GM12878 (cell line): ENCODE results near the gene C1S. TPM values are rescaled to one million over a fixed set of nuclear protein-coding genes. Genes with fewer than 3 reads are reported as not detected.
"Not testable (repeated sequence)": the region's sequence is repeated elsewhere in the genome, so short reads cannot be mapped to it uniquely, and the experiment has no call there.

Experiments
- ATAC-seq: fragments of 200-7000 bp; cut with Tn5 transposase; 3 replicates; pipeline ENCODE4 v1.9.1; 2020; ENCODE audit warnings: mild to moderate bottlenecking, moderate library complexity
- BruUV-seq: library from RNA; stranded (reverse); fragments of 400-500 nt; replicated peaks from 2 replicates; lab custom pipeline; 2021; lab: Mats Ljungman, UMichigan
- CTCF ChIA-PET: fragments of 300-600 bp; sonication (Branson Sonifier 250); formaldehyde crosslinking; extraction: SDS; loops from one replicate; lab custom pipeline; 2021; ENCODE audit warnings: inconsistent platforms; lab: Yijun Ruan, JAX
- POLR2A ChIA-PET: fragments of 350-600 bp; formaldehyde crosslinking; extraction: SDS; loops from one replicate; lab custom pipeline; 2021; ENCODE audit warnings: inconsistent platforms; lab: Charles Lee
- RAD21 ChIA-PET: fragments of 300-600 bp; sonication (Branson Sonifier 250); formaldehyde crosslinking; loops from one replicate; lab custom pipeline; 2023; ENCODE audit warnings: antibody characterized with exemption; ENCODE audit not compliant: unreplicated experiment; lab: Charles Lee
- SMC1A ChIA-PET: fragments of 300-600 bp; sonication (Branson Sonifier 250); formaldehyde crosslinking; loops from one replicate; lab custom pipeline; 2023; ENCODE audit not compliant: unreplicated experiment, uncharacterized antibody; lab: Charles Lee
- DNase-seq: peaks from one replicate; pipeline ENCODE4 v3.0.0-alpha.2; 2011; ENCODE audit warnings: low read depth, low spot score
- FAIRE-seq: peaks from 3 replicates; lab custom pipeline; 2011; peaks lifted over from hg19 to GRCh38; lab: Jason Lieb, UNC
- H2AFZ ChIP-seq: 2 replicates; pipeline ENCODE4 v1.6.0; 2011; ENCODE audit warnings: low read depth, low read length, control low read depth; ENCODE audit not compliant: control insufficient read depth
- H3K27ac ChIP-seq: 2 replicates; pipeline ENCODE4 v1.5.1; 2011; ENCODE audit warnings: control low read depth; ENCODE audit not compliant: control insufficient read depth, insufficient read depth
- H3K27me3 ChIP-seq, 2 experiments: replicated peaks in 1 of 2; 2 replicates each; pipeline versions ENCODE4 v1.6.0 to v1.6.1; 2011; ENCODE audit warnings: low read length in 1 of 2; ENCODE audit not compliant: control insufficient read depth in 2 of 2, insufficient read depth in 2 of 2
- H3K36me3 ChIP-seq, 2 experiments: 2 replicates each; pipeline ENCODE4 v1.5.1; 2011; ENCODE audit warnings: low read length in 1 of 2; ENCODE audit not compliant: control insufficient read depth in 2 of 2, insufficient read depth in 2 of 2
- H3K4me1 ChIP-seq: 2 replicates; pipeline ENCODE4 v1.6.1; 2011; ENCODE audit warnings: mild to moderate bottlenecking, low read length, moderate library complexity, mixed read lengths; ENCODE audit not compliant: control insufficient read depth, insufficient read depth
- H3K4me2 ChIP-seq: 2 replicates; pipeline ENCODE4 v1.6.0; 2011; ENCODE audit warnings: control low read depth; ENCODE audit not compliant: control insufficient read depth, insufficient read depth
- H3K4me3 ChIP-seq: fragments of 200-600 bp; sonication (generic); 2 replicates; pipeline ENCODE4 v1.5.1; 2016
- H3K79me2 ChIP-seq: 2 replicates; pipeline ENCODE4 v1.6.0; 2011; ENCODE audit warnings: low read length; ENCODE audit not compliant: control insufficient read depth, insufficient read depth
- H3K9ac ChIP-seq: 2 replicates; pipeline ENCODE4 v1.8.0; 2011; ENCODE audit warnings: low read length, control low read depth, mixed read lengths; ENCODE audit not compliant: control insufficient read depth, insufficient read depth
- H3K9me3 ChIP-seq: replicated peaks from 3 replicates; pipeline ENCODE4 v1.5.1; 2011; ENCODE audit warnings: mild to moderate bottlenecking, low read length; ENCODE audit not compliant: control insufficient read depth, insufficient read depth
- H4K20me1 ChIP-seq: 2 replicates; pipeline ENCODE4 v1.6.0; 2011; ENCODE audit not compliant: control insufficient read depth, insufficient read depth
- ZBTB40 ChIP-seq: fragments of 450-650 bp; IDR thresholded peaks from 2 replicates; pipeline ENCODE4 v1.6.1; 2016; ENCODE audit warnings: mild to moderate bottlenecking, moderate library complexity, borderline replicate concordance
- WGBS: methylation state at CpG from one replicate; pipeline ENCODE4 v1.1.6; 2016; ENCODE audit warnings: low lambda C conversion rate; ENCODE audit not compliant: insufficient replicate concordance, insufficient coverage; ENCODE audit errors: missing lambda C conversion rate; 5-methylcytosine and 5-hydroxymethylcytosine counted together
- in situ Hi-C: fragments of 300-500 bp; cut with MboI; formaldehyde crosslinking; loops from 9 replicates; pipeline ENCODE4 v1.14.3; 2018; ENCODE audit warnings: mixed read lengths
- intact Hi-C: fragments of 100-400 bp; cut with micrococcal nuclease; formaldehyde crosslinking; loops from one replicate; pipeline ENCODE4 v1.14.2; 2022; ENCODE audit not compliant: unreplicated experiment
- polyA plus RNA-seq, 11 experiments: library from polyadenylated mRNA; depleted of rRNA in 4 of 11; unstranded in 6 of 11; stranded (reverse) in 5 of 11; fragments of >200 nt; fragmentation: Nextera tagmentation in 4 of 11; fragmentation: Illumina TruSeq in 1 of 11; extraction: Ambion mirVana in 4 of 11; extraction: Trizol in 1 of 11; gene quantifications; 1 replicate in 1 of 11; 2 replicates in 10 of 11; pipeline versions ENCODE4 v1.2.1 to v1.2.3, GENCODE V29; 2011 to 2016; ENCODE audit warnings: inconsistent platforms in 2 of 11, missing spikeins in 2 of 11, low read depth in 1 of 11
- total RNA-seq, 4 experiments: library from RNA; depleted of rRNA in 3 of 4; stranded (reverse); fragments of >200 nt in 3 of 4; fragmentation: Illumina TruSeq in 1 of 4; extraction: Trizol in 1 of 4; gene quantifications; 2 replicates each; pipeline versions ENCODE4 v1.2.1 to v1.2.3, GENCODE V29; 2013 to 2021

The C1S gene
- total and polyA plus RNA-seq, 10 of the 15 experiments (the other 5 are each of a cell fraction or from before 2014, with no cell fraction given), result 0.10 to 1.4 (median 0.42) TPM

GRCh38 chr12:7047306-7047705 is 13.2 kb upstream of the C1S start (continued):
- no peak for TF ChIP-seq ZBTB40

- not testable (repeated sequence) for H3K4me2 ChIP-seq
Observed at GRCh38 chr12:7049445-7049951, 11.0 kb upstream of the C1S start.

GRCh38 chr12:7049973-7050372 is 10.5 kb upstream of the C1S start:
- FAIRE-seq, H4K20me1 ChIP-seq, H3K36me3 ChIP-seq, H2AFZ ChIP-seq, BruUV-seq, H3K79me2 ChIP-seq, intact Hi-C loops, H3K9ac ChIP-seq, DNase-seq, H3K27me3 ChIP-seq, H3K4me3 ChIP-seq, RAD21 ChIA-PET, H3K27ac ChIP-seq, ATAC-seq, in situ Hi-C loops, H3K4me1 ChIP-seq, H3K9me3 ChIP-seq, H3K4me2 ChIP-seq: not testable (repeated sequence)
- SMC1A ChIA-PET, result interaction anchor here (0.7 kb wide), 1 partner anchor 104 kb away, joined by 3 read pairs; no protein-coding TSS in a partner anchor
- POLR2A ChIA-PET, result interaction anchor here (0.6 kb wide), 1 partner anchor 1015 kb away, joined by 3 read pairs; no protein-coding TSS in a partner anchor
- 92% methylated on average over 3 of the region's 3 CpGs for WGBS
- CTCF ChIA-PET, result interaction anchor here (0.6 to 1.0 kb wide), 2 partner anchors 43 to 581 kb away, joined by 3 read pairs; no protein-coding TSS in a partner anchor

More at GRCh38 chr12:7049445-7049951, 11.0 kb upstream of the C1S start:
- intact Hi-C loops, DNase-seq, H3K36me3 ChIP-seq, FAIRE-seq, H2AFZ ChIP-seq, H3K9ac ChIP-seq, CTCF ChIA-PET, H3K79me2 ChIP-seq, H4K20me1 ChIP-seq, in situ Hi-C loops, H3K27ac ChIP-seq, H3K4me1 ChIP-seq, ATAC-seq, BruUV-seq, H3K9me3 ChIP-seq, H3K4me3 ChIP-seq, SMC1A ChIA-PET, RAD21 ChIA-PET, H3K27me3 ChIP-seq: not testable (repeated sequence)
- POLR2A ChIA-PET, result interaction anchor here (0.6 kb wide), 1 partner anchor 1016 kb away, joined by 3 read pairs; no protein-coding TSS in a partner anchor
- 57% methylated on average over 10 of the region's 10 CpGs for WGBS
